Measurements from ENCODE around the gene OGG1. TPM values are rescaled to one million over a fixed set of nuclear protein-coding genes. Genes with fewer than 3 reads are reported as not detected.

OGG1 gene
- total and polyA plus RNA-seq, 9 of the 15 experiments (the other 6 are each of a cell fraction or from before 2014, with no cell fraction given), result 6.6 to 33.0 (median 24.4) TPM

DNA sequence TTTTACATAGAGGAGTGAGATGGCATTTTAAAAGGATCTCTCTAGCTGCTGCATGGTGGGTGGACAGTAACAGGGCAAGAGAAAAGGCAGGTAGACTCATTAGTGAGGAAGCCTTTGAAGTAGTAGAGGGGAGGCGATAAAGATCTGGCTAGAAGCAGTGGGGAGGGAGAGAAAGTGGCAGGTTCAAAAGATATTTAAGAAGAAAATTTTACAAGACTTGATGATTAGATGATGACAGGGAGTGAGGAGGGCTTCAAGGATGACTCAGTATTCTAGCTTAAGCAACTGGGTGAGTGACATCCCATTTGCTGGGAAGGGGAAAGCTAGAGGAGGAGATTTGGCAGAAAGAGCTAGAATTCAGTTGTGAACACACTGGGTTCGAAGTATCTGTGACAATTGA, 22.0 kb upstream of the OGG1 start (continued):
- TF ChIP-seq, protein P1, sequence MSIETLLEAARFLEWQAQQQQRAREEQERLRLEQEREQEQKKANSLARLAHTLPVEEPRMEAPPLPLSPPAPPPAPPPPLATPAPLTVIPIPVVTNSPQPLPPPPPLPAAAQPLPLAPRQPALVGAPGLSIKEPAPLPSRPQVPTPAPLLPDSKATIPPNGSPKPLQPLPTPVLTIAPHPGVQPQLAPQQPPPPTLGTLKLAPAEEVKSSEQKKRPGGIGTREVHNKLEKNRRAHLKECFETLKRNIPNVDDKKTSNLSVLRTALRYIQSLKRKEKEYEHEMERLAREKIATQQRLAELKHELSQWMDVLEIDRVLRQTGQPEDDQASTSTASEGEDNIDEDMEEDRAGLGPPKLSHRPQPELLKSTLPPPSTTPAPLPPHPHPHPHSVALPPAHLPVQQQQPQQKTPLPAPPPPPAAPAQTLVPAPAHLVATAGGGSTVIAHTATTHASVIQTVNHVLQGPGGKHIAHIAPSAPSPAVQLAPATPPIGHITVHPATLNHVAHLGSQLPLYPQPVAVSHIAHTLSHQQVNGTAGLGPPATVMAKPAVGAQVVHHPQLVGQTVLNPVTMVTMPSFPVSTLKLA (conservative IDR thresholded peaks at IDR 0.05), result no peak
- TF ChIP-seq, protein P2, sequence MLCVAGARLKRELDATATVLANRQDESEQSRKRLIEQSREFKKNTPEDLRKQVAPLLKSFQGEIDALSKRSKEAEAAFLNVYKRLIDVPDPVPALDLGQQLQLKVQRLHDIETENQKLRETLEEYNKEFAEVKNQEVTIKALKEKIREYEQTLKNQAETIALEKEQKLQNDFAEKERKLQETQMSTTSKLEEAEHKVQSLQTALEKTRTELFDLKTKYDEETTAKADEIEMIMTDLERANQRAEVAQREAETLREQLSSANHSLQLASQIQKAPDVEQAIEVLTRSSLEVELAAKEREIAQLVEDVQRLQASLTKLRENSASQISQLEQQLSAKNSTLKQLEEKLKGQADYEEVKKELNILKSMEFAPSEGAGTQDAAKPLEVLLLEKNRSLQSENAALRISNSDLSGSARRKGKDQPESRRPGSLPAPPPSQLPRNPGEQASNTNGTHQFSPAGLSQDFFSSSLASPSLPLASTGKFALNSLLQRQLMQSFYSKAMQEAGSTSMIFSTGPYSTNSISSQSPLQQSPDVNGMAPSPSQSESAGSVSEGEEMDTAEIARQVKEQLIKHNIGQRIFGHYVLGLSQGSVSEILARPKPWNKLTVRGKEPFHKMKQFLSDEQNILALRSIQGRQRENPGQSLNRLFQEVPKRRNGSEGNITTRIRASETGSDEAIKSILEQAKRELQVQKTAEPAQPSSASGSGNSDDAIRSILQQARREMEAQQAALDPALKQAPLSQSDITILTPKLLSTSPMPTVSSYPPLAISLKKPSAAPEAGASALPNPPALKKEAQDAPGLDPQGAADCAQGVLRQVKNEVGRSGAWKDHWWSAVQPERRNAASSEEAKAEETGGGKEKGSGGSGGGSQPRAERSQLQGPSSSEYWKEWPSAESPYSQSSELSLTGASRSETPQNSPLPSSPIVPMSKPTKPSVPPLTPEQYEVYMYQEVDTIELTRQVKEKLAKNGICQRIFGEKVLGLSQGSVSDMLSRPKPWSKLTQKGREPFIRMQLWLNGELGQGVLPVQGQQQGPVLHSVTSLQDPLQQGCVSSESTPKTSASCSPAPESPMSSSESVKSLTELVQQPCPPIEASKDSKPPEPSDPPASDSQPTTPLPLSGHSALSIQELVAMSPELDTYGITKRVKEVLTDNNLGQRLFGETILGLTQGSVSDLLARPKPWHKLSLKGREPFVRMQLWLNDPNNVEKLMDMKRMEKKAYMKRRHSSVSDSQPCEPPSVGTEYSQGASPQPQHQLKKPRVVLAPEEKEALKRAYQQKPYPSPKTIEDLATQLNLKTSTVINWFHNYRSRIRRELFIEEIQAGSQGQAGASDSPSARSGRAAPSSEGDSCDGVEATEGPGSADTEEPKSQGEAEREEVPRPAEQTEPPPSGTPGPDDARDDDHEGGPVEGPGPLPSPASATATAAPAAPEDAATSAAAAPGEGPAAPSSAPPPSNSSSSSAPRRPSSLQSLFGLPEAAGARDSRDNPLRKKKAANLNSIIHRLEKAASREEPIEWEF (CRISPR knock-in tag; IDR thresholded peaks at IDR 0.05), result no peak
- no peak for TF ChIP-seq ZNF778 (CRISPR knock-in tag; IDR thresholded peaks at IDR 0.05)
- TF ChIP-seq, protein P3, sequence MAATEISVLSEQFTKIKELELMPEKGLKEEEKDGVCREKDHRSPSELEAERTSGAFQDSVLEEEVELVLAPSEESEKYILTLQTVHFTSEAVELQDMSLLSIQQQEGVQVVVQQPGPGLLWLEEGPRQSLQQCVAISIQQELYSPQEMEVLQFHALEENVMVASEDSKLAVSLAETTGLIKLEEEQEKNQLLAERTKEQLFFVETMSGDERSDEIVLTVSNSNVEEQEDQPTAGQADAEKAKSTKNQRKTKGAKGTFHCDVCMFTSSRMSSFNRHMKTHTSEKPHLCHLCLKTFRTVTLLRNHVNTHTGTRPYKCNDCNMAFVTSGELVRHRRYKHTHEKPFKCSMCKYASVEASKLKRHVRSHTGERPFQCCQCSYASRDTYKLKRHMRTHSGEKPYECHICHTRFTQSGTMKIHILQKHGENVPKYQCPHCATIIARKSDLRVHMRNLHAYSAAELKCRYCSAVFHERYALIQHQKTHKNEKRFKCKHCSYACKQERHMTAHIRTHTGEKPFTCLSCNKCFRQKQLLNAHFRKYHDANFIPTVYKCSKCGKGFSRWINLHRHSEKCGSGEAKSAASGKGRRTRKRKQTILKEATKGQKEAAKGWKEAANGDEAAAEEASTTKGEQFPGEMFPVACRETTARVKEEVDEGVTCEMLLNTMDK (IDR thresholded peaks at IDR 0.05; ENCODE audit: borderline replicate concordance, insufficient read depth, low read depth, low read length, poor library complexity, severe bottlenecking), result no peak
- TF ChIP-seq, protein P4, sequence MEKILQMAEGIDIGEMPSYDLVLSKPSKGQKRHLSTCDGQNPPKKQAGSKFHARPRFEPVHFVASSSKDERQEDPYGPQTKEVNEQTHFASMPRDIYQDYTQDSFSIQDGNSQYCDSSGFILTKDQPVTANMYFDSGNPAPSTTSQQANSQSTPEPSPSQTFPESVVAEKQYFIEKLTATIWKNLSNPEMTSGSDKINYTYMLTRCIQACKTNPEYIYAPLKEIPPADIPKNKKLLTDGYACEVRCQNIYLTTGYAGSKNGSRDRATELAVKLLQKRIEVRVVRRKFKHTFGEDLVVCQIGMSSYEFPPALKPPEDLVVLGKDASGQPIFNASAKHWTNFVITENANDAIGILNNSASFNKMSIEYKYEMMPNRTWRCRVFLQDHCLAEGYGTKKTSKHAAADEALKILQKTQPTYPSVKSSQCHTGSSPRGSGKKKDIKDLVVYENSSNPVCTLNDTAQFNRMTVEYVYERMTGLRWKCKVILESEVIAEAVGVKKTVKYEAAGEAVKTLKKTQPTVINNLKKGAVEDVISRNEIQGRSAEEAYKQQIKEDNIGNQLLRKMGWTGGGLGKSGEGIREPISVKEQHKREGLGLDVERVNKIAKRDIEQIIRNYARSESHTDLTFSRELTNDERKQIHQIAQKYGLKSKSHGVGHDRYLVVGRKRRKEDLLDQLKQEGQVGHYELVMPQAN (IDR thresholded peaks at IDR 0.05; ENCODE audit: borderline replicate concordance), result no peak
- no peak for TF ChIP-seq POLR2A (conservative IDR thresholded peaks at IDR 0.05)
- TF ChIP-seq, protein P5, sequence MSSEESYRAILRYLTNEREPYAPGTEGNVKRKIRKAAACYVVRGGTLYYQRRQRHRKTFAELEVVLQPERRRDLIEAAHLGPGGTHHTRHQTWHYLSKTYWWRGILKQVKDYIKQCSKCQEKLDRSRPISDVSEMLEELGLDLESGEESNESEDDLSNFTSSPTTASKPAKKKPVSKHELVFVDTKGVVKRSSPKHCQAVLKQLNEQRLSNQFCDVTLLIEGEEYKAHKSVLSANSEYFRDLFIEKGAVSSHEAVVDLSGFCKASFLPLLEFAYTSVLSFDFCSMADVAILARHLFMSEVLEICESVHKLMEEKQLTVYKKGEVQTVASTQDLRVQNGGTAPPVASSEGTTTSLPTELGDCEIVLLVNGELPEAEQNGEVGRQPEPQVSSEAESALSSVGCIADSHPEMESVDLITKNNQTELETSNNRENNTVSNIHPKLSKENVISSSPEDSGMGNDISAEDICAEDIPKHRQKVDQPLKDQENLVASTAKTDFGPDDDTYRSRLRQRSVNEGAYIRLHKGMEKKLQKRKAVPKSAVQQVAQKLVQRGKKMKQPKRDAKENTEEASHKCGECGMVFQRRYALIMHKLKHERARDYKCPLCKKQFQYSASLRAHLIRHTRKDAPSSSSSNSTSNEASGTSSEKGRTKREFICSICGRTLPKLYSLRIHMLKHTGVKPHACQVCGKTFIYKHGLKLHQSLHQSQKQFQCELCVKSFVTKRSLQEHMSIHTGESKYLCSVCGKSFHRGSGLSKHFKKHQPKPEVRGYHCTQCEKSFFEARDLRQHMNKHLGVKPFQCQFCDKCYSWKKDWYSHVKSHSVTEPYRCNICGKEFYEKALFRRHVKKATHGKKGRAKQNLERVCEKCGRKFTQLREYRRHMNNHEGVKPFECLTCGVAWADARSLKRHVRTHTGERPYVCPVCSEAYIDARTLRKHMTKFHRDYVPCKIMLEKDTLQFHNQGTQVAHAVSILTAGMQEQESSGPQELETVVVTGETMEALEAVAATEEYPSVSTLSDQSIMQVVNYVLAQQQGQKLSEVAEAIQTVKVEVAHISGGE (CRISPR knock-in tag; IDR thresholded peaks at IDR 0.05), result no peak
- no peak for TF ChIP-seq ZNF644 (tag; IDR thresholded peaks at IDR 0.05; ENCODE audit: low read depth)
- TF ChIP-seq, protein P6, sequence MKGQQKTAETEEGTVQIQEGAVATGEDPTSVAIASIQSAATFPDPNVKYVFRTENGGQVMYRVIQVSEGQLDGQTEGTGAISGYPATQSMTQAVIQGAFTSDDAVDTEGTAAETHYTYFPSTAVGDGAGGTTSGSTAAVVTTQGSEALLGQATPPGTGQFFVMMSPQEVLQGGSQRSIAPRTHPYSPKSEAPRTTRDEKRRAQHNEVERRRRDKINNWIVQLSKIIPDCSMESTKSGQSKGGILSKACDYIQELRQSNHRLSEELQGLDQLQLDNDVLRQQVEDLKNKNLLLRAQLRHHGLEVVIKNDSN (CRISPR knock-in tag; IDR thresholded peaks at IDR 0.05), result no peak
- TF ChIP-seq ZKSCAN8 (CRISPR knock-in tag; IDR thresholded peaks at IDR 0.05), result no peak
